CD4-positive, alpha-beta T cell treated with Interleukin-15 for 4 hours (primary cell): ENCODE data around the gene MYCBPAP.

Experiments
- DNase-seq: peaks from one replicate; pipeline ENCODE4 v3.0.0-alpha.2; 2020; ENCODE audit warnings: low spot score

Gene MYCBPAP

GRCh38 chr17:50517504-50518383 is 9.5 kb downstream of the MYCBPAP start:
- no peak for DNase-seq

- no peak for DNase-seq
Observed at GRCh38 chr17:50518384-50519023, 10.3 kb downstream of the MYCBPAP start.

GRCh38 chr17:50519141-50519834 is 11.0 kb downstream of the MYCBPAP start:
- DNase-seq = no peak

GRCh38 chr17:50520483-50520882 is 12.2 kb downstream of the MYCBPAP start:
- DNase-seq = no peak

GRCh38 chr17:50521514-50521913 is 13.3 kb downstream of the MYCBPAP start:
- DNase-seq = no peak

DNA sequence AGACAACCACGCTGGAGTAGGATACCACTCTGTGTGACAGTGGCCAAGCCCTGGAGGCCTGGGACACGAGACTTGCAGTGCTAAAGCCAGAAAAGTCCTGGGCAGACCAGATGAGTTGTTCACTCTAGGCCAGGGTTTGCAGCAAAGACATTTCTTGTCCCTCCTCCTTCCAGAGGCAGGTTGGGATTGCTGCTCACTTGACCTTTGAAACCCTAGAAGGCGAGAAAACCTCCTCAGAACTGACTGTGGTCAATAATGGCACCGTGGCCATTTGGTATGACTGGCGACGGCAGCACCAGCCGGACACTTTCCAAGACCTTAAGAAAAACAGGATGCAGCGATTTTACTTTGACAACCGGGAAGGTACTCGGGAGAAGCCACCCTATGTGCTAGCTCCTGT is 14.5 kb downstream of the MYCBPAP start:
- no peak for DNase-seq

GRCh38 chr17:50523208-50523607 is 15.0 kb downstream of the MYCBPAP start:
- DNase-seq = no peak

GRCh38 chr17:50524838-50525237 is 16.6 kb downstream of the MYCBPAP start:
- DNase-seq = no peak

DNA sequence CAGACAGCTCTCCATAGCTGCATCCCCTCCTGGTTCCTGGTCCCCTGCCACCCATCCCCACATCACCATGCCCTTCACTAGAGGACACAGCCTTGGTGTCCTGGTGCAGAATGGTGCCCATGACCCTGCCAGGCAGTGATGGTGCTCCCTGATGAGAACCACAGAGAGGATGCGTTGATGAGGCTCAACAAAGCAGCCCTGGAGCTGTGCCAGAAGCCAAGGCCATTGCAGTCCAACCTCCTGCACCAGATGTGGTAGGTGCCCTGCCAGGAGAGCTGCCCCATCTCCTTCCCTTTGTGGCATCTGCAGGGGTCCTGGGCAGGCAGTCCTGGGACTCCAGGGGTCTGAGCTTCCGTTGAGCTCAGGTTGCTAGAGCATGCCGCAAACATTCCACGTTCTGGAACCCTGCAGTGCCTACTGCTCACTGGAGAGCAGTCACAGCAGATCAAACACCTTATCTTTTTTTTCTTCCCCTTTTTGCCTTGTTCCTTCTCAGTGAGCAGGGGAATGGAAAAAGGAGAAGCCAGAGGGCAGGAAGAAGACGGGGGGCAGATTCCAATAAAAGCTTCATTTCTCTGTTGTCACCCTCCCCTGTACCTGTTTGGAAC is 19.0 kb downstream of the MYCBPAP start:
- no peak for DNase-seq

GRCh38 chr17:50527949-50528474 is 19.8 kb downstream of the MYCBPAP start:
- no peak for DNase-seq

GRCh38 chr17:50529849-50530248 is 21.6 kb downstream of the MYCBPAP start:
- DNase-seq = no peak

DNA sequence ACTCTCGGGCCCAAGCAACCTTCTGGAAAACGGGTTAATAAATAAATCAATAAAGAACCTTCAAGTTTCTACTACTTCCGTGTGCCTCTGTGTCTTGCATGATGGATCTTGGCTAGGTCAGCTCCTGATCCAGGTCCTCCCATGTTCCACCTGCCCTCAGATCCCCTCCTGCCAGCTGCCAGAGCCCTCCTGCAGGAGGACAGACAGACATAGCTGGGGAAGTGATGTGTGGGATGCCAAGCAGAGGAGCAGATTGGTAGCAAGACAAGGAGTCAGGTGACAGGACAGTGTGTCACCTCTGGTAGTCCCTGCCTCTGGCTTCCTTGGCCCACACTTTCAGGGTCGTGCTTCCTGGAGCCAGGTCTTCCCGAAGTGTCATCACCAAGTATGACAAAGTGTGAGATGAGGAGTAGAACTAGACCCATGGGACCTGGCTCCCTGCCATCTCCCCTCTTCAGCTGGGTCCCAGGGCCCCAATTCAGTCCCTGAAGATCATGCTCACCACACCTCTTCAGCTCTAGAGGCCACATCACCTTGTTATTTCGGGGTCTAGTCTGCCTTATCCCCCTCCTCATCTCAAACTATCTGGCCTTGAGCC is 23.3 kb downstream of the MYCBPAP start:
- DNase-seq = no peak

DNA sequence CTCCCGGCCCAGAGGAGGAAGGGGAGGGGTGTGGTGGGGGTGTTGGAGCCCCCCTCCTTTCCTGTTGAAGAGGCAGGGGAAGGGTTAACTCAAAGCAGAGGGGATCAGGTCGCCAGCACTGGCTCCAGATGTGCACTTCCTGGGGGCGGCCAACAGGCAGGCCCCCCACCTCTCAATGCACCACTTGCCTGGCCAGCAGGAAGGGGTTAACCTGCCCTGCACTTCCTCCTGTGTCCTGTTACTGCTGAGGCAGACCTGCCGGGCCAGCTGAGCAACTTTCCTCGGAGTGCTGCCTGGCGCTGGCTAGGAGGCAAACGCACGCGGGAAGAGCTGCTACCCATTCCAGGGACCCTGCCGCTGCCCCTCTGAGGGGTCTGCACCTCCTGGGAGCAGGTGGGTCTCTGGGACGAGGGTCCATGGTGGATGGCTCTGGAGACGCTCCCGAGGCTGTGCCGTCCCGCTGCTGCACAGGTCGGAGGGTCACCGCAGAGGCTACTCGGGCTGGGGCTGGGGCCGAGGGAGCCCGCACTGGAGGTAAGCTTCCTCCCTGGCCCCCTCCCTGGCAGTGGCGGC is 24.3 kb downstream of the MYCBPAP start, which contains the start of gene EPN3:
Gene EPN3, plus strand, starts transcription at position 284 of the 573 bp plus-strand sequence. CDS start 3,822 bp downstream, outside the sequence.
- DNase-seq = no peak

DNA sequence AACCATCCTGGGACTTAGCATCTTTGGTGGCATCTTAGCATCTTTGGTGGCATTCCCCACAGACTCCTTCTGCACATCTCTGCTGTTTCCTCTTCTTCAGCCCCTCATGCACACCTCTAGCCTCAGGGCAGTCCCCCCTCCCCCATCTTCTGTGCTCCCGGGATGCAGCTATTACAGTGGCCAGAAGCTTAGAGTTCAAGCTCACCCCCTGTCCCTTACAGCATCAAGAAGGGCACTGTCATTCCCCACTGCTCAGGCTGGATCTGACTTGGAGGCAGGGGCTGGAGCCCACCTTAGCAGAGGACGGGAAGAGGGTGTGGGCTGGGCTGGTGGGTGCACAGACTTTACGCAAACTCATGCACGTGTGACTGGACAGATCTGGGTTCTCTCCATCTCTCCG is 24.9 kb downstream of the MYCBPAP start:
- DNase-seq = no peak

- DNase-seq = no peak
Observed at GRCh38 chr17:50533720-50534148, 25.5 kb downstream of the MYCBPAP start.

- DNase-seq = no peak
Observed at GRCh38 chr17:50534222-50534978, 26.2 kb downstream of the MYCBPAP start.

- no peak for DNase-seq
Observed at GRCh38 chr17:50534979-50535326, 26.7 kb downstream of the MYCBPAP start.

DNA sequence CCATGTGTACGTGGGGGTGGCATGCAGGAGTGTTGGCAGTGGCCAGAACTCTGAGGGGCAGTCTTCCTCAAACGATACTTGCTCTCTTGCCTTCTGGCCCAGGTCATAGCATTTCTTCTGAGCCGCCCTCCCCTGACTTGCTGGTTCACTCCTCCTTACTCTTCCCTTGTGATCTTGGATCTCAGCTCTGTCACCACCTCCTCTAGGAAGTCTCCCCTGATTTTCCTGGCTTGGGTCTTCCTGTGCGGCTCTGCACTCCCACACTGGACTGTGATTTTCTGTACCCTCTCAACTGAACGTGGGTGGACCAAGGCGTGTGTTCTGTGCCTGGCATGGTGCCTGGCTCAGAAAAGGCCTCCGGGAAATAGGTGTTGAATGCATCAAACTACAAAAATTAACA is 27.2 kb downstream of the MYCBPAP start:
- no peak for DNase-seq

DNA sequence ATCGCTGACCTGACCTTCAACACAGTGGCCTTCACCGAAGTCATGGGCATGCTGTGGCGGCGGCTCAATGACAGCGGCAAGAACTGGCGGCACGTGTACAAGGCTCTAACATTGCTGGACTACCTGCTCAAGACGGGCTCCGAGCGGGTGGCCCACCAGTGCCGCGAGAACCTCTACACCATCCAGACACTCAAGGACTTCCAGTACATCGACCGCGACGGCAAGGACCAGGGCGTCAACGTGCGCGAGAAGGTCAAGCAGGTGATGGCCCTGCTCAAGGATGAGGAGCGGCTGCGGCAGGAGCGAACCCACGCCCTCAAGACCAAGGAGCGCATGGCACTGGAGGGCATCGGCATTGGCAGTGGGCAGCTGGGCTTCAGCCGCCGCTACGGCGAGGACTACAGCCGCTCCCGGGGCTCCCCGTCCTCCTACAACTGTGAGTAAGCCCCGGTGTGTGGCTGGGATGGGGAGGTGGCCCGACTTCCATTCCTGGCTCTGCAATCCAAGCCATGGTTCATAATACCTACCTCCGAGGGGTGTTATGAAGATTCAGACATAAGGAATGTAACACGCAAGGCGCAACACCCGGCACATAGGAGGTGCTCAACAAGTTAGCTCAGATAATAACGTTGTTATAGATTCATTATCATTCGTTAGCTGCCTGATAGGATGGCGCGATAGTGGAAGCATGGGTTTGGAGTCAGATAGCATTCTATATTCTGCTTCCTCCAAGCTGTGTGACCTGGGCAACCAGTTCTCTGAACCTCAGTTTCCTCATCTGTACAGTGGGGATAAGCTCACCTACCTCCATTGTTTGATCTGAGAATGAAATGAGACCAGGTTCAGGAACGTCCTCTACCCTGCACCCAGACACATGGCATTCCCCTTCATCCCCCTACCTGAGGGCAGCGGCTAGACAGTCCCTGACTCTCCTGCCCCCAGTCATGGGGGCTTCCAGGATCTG is 28.7 kb downstream of the MYCBPAP start:
- no peak for DNase-seq
